ENCODE results near the gene SLC22A23. TPM values are rescaled to one million over a fixed set of nuclear protein-coding genes. Genes with fewer than 3 reads are reported as not detected.

Gene SLC22A23
- total and polyA plus RNA-seq, 2 donors (not counting 1 experiment from before 2014, with no cell fraction given): 0.18 to 1.4 TPM

- Mint-ChIP-seq H3K27ac (no peak overlapping the region), H3K9me3 (ENCODE audit: insufficient read depth) (no peaks in the 10 kb centered on the region), H3K4me3 (no peak overlapping the region), H3K27me3 (peaks cover 47% of the 10 kb centered on the region), H3K4me1 (no peaks in the 10 kb centered on the region)
- no peak overlapping the region for H3K9ac ChIP-seq (ENCODE audit: low read length)
- no peak overlapping the region for H3K4me2 ChIP-seq (replicated peaks; ENCODE audit: low read depth, low read length, poor library complexity, severe bottlenecking)
- H3K9me3 ChIP-seq (ENCODE audit: control extremely low read depth in 1 of 3, control insufficient read depth in 2 of 3, insufficient read depth in 1 of 3, low read length in 2 of 3): peaks cover 0 to 4% (median 0%) of the 10 kb centered on the region in 3 donors
- no peak overlapping the region for H2AFZ ChIP-seq (ENCODE audit: insufficient read depth, low read depth, low read length, poor library complexity, severe bottlenecking)
- DNase-seq (no peak), ATAC-seq (ENCODE audit: low read depth) (no peak)
- ChIA-PET POLR2A (no interaction called here), CTCF (no interaction called here)
- TF ChIP-seq CTCF (IDR thresholded peaks at IDR 0.05): no peak
- no peak for TF ChIP-seq EZH2 (IDR thresholded peaks at IDR 0.05; ENCODE audit: borderline replicate concordance, insufficient read depth, low read depth, low read length, poor library complexity, severe bottlenecking)
- no peaks in the 10 kb centered on the region for H3K79me2 ChIP-seq (ENCODE audit: control insufficient read depth, insufficient read depth, low read length)
- H3K4me3 ChIP-seq (ENCODE audit: control extremely low read depth in 1 of 5, extremely low read depth in 1 of 5, insufficient read depth in 1 of 5, low read depth in 2 of 5, low read length in 4 of 5): no peak overlapping the region
- no peak overlapping the region for H3K27ac ChIP-seq (ENCODE audit: low read length in 2 of 2)
- H4K20me1 ChIP-seq (ENCODE audit: control insufficient read depth, insufficient read depth, low read length, poor library complexity, severe bottlenecking): no peaks in the 10 kb centered on the region
- intact Hi-C loops (cut with micrococcal nuclease): no loop called here
- 86% methylated on average over 20 of the region's 26 CpGs for WGBS (ENCODE audit: insufficient coverage)
- H3K36me3 ChIP-seq (replicated peaks in 1 of 2; ENCODE audit: control extremely low read depth in 1 of 2, control insufficient read depth in 1 of 2, extremely low read depth in 1 of 2, insufficient read depth in 2 of 2, low read length in 1 of 2): no peaks in the 10 kb centered on the region
- no peaks in the 10 kb centered on the region for H3K4me1 ChIP-seq (ENCODE audit: control insufficient read depth in 2 of 2, insufficient read depth in 2 of 2, low read length in 2 of 2)
- H3K27me3 ChIP-seq (replicated peaks in 1 of 4; ENCODE audit: control extremely low read depth in 1 of 4, control insufficient read depth in 3 of 4, insufficient read depth in 4 of 4, low read length in 3 of 4): peaks cover 0 to 13% (median 0%) of the 10 kb centered on the region in 4 experiments
These were observed 18.4 kb downstream of the SLC22A23 start for GRCh38 chr6:3438190-3439167.

- Histone ChIP-seq H3K27ac (ENCODE audit: low read length in 2 of 2) (no peak overlapping the region), H3K9ac (ENCODE audit: low read length) (no peak overlapping the region), H2AFZ (ENCODE audit: insufficient read depth, low read depth, low read length, poor library complexity, severe bottlenecking) (no peak overlapping the region), H3K79me2 (ENCODE audit: control insufficient read depth, insufficient read depth, low read length) (no peaks in the 10 kb centered on the region), H3K27me3 (replicated peaks in 1 of 4; ENCODE audit: control extremely low read depth in 1 of 4, control insufficient read depth in 3 of 4, insufficient read depth in 4 of 4, low read length in 3 of 4) (peaks cover 0 to 12% (median 2%) of the 10 kb centered on the region in 4 experiments), H4K20me1 (ENCODE audit: control insufficient read depth, insufficient read depth, low read length, poor library complexity, severe bottlenecking) (no peaks in the 10 kb centered on the region), H3K4me3 (ENCODE audit: control extremely low read depth in 1 of 5, extremely low read depth in 1 of 5, insufficient read depth in 1 of 5, low read depth in 2 of 5, low read length in 4 of 5) (no peak overlapping the region), H3K9me3 (ENCODE audit: control extremely low read depth in 1 of 3, control insufficient read depth in 2 of 3, insufficient read depth in 1 of 3, low read length in 2 of 3) (peaks cover 0 to 4% (median 0%) of the 10 kb centered on the region in 3 donors), H3K4me2 (replicated peaks; ENCODE audit: low read depth, low read length, poor library complexity, severe bottlenecking) (no peak overlapping the region), H3K4me1 (ENCODE audit: control insufficient read depth in 2 of 2, insufficient read depth in 2 of 2, low read length in 2 of 2) (no peaks in the 10 kb centered on the region), H3K36me3 (replicated peaks in 1 of 2; ENCODE audit: control extremely low read depth in 1 of 2, control insufficient read depth in 1 of 2, extremely low read depth in 1 of 2, insufficient read depth in 2 of 2, low read length in 1 of 2) (no peaks in the 10 kb centered on the region)
- Mint-ChIP-seq H3K27ac (no peak overlapping the region), H3K4me3 (no peak overlapping the region), H3K9me3 (ENCODE audit: insufficient read depth) (no peaks in the 10 kb centered on the region), H3K27me3 (peaks cover 40% of the 10 kb centered on the region), H3K4me1 (no peaks in the 10 kb centered on the region)
- TF ChIP-seq CTCF (IDR thresholded peaks at IDR 0.05) (no peak), EZH2 (IDR thresholded peaks at IDR 0.05; ENCODE audit: borderline replicate concordance, insufficient read depth, low read depth, low read length, poor library complexity, severe bottlenecking) (no peak)
- CTCF ChIA-PET: interaction anchor here (0.6 to 1.2 kb wide), 2 partner anchors 22 to 71 kb away, joined by 3 read pairs; no protein-coding TSS in a partner anchor
- POLR2A ChIA-PET: interaction anchor here (0.5 kb wide), 1 partner anchor 31 kb away, joined by 6 read pairs; no protein-coding TSS in a partner anchor
- no peak for ATAC-seq (ENCODE audit: low read depth)
- DNase-seq: no peak
- intact Hi-C loops (cut with micrococcal nuclease): no loop called here
- WGBS (ENCODE audit: insufficient coverage): 46% methylated on average over 4 of the region's 4 CpGs
These were observed 23.8 kb downstream of the SLC22A23 start for GRCh38 chr6:3433005-3433404.
